Hematopoietic multipotent progenitor cell treated with erythropoietin and hydrocortisone succinate and interleukin-3 and kit ligand, for 15 days (in vitro differentiated cells): ENCODE measurements around the gene SLC30A9.

Source experiments
- DNase-seq: peaks from one replicate; pipeline ENCODE4 v3.0.0-alpha.2; 2015; ENCODE audit warnings: low spot score

Gene SLC30A9

GRCh38 chr4:41990365-41991111, at the start of gene SLC30A9:
TSS of gene SLC30A9 (plus strand) at chr4:41990530. CDS start at chr4:41990652, 122 bp downstream.
- DNase-seq: peak; percentile 97

GRCh38 chr4:41940834-41941233, 49.5 kb upstream of the SLC30A9 start:
- DNase-seq: no peak

GRCh38 chr4:41943506-41943905, 46.8 kb upstream of the SLC30A9 start:
- no peak for DNase-seq

GRCh38 chr4:41944089-41944488, 46.2 kb upstream of the SLC30A9 start:
- DNase-seq: no peak

GRCh38 chr4:41949531-41949930, 40.8 kb upstream of the SLC30A9 start:
- no peak for DNase-seq

- DNase-seq: peak; percentile 74
These were observed 32.7 kb upstream of the SLC30A9 start for GRCh38 chr4:41957634-41958033.

GRCh38 chr4:41963105-41963504, 27.2 kb upstream of the SLC30A9 start:
- peak; percentile 45 for DNase-seq

- no peak for DNase-seq
These were observed 25.9 kb upstream of the SLC30A9 start for GRCh38 chr4:41964401-41964800.

- DNase-seq: no peak
These were observed 22.9 kb upstream of the SLC30A9 start for GRCh38 chr4:41967392-41967791.

- DNase-seq: no peak
These were observed 20.7 kb upstream of the SLC30A9 start for GRCh38 chr4:41969671-41970070.

- no peak for DNase-seq
These were observed 15.0 kb upstream of the SLC30A9 start for GRCh38 chr4:41975341-41975740.

GRCh38 chr4:41976775-41977516, 13.4 kb upstream of the SLC30A9 start:
- no peak for DNase-seq

GRCh38 chr4:41977709-41978108, 12.6 kb upstream of the SLC30A9 start:
- no peak for DNase-seq

GRCh38 chr4:41981456-41981855, 8.9 kb upstream of the SLC30A9 start, which contains the start of gene DCAF4L1:
TSS of gene DCAF4L1 (plus strand) at chr4:41981756. CDS start at chr4:41981793, 37 bp downstream.
- no peak for DNase-seq

GRCh38 chr4:41982716-41983115, 7.6 kb upstream of the SLC30A9 start:
- no peak for DNase-seq

- DNase-seq: no peak
These were observed 5.2 kb upstream of the SLC30A9 start for GRCh38 chr4:41985151-41985550.

- DNase-seq: no peak
These were observed 351 bp upstream of the SLC30A9 start for GRCh38 chr4:41989994-41990364.

- peak; percentile 19 for DNase-seq
These were observed 1.8 kb downstream of the SLC30A9 start for GRCh38 chr4:41991916-41992767.

GRCh38 chr4:41992967-41993857, 2.9 kb downstream of the SLC30A9 start:
- DNase-seq: no peak

GRCh38 chr4:41994461-41994985, 4.2 kb downstream of the SLC30A9 start:
- DNase-seq: no peak

- no peak for DNase-seq
These were observed 7.7 kb downstream of the SLC30A9 start for GRCh38 chr4:41998019-41998418.
